K562 (cell line): ENCODE measurements around the gene NUDT9.

Experiments used
- ERF ChIP-seq: fragments of 450-650 bp; formaldehyde crosslinking; IDR thresholded peaks from 2 replicates; pipeline ENCODE4 v1.4.0; 2020; ENCODE audit warnings: mild to moderate bottlenecking, mixed read lengths
- EZH2 ChIP-seq: IDR thresholded peaks from 2 replicates; pipeline ENCODE4 v1.6.1; 2012; ENCODE audit warnings: low read depth, mild to moderate bottlenecking, inconsistent platforms, low read length, borderline replicate concordance
- JUND ChIP-seq, 2 experiments: IDR thresholded peaks; 2 replicates in 1 of 2; 3 replicates in 1 of 2; pipeline ENCODE4 v1.6.1; 2011; ENCODE audit warnings: borderline replicate concordance in 2 of 2, low read depth in 2 of 2, low read length in 2 of 2, improper control_type of control experiment in 1 of 2, missing biosample characterization in 1 of 2, missing genetic modification characterization in 1 of 2, missing genetic modification reagents in 1 of 2
- NCOA2 ChIP-seq, 2 experiments: fragments of 450-650 bp; IDR thresholded peaks; 2 replicates each; pipeline ENCODE4 v1.6.1; 2018; ENCODE audit warnings: mild to moderate bottlenecking in 2 of 2, moderate library complexity in 1 of 2; ENCODE audit not compliant: partially characterized antibody in 2 of 2
- ZBTB7A ChIP-seq: IDR thresholded peaks from 2 replicates; pipeline ENCODE4 v1.6.1; 2011; ENCODE audit warnings: low read depth, mild to moderate bottlenecking, low read length, moderate library complexity, borderline replicate concordance; ENCODE audit not compliant: control insufficient read depth
- ZNF24 ChIP-seq: fragments of 450-650 bp; IDR thresholded peaks from 2 replicates; pipeline ENCODE4 v1.6.1; 2016
- ZNF75A ChIP-seq: fragments of 450-650 bp; formaldehyde crosslinking; IDR thresholded peaks from 2 replicates; pipeline ENCODE4 v1.4.0; 2020; ENCODE audit warnings: mild to moderate bottlenecking
- TF ChIP-seq, protein P1 (sequence below): IDR thresholded peaks from 2 replicates; pipeline ENCODE4 v1.6.1; 2011; ENCODE audit warnings: borderline replicate concordance, low read depth, mild to moderate bottlenecking, moderate library complexity, low read length; ENCODE audit not compliant: insufficient read depth, poor library complexity, severe bottlenecking
- TF ChIP-seq, protein P2 (sequence below): sonication (generic); formaldehyde crosslinking; IDR thresholded peaks from 2 replicates; pipeline ENCODE4 v1.8.0; 2022; ENCODE audit warnings: mild to moderate bottlenecking, missing genetic modification reagents
- TF ChIP-seq, protein P3 (sequence below), 3 experiments: IDR thresholded peaks in 2 of 3; conservative IDR thresholded peaks in 1 of 3; 2 replicates each; pipeline ENCODE4 v1.5.1; 2011 to 2012; ENCODE audit warnings: low read length in 3 of 3, mild to moderate bottlenecking in 3 of 3, control low read depth in 2 of 3, improper control_type of control experiment in 1 of 3, inconsistent platforms in 1 of 3, low read depth in 1 of 3, mixed read lengths in 1 of 3, moderate library complexity in 1 of 3; ENCODE audit not compliant: insufficient read depth in 2 of 3
- TF ChIP-seq, protein P4 (sequence below): sonication (generic); formaldehyde crosslinking; IDR thresholded peaks from 2 replicates; pipeline ENCODE4 v1.8.1; 2023; ENCODE audit warnings: mild to moderate bottlenecking, missing genetic modification reagents

DNA sequence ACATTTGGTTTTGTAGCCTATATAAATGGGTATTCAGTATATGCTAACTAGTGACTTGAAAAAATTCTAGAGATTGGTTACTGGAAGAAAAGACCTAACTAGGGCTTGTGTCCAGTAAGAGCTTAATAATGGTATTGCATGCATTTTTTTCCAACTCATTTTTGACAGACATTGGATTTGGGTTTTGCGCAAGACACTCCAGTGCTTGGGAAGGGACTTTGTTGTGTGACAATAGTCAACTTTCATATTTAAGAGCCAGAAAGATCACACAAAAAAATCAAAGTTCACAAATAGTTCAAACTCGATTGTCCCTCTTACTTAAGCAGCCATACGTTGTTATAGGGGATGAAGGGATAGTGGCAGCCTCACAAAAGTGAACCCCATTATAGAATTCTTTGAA is 30.2 kb upstream of the NUDT9 start:
- TF ChIP-seq NCOA2 (IDR thresholded peaks at IDR 0.05; ENCODE audit: partially characterized antibody in 2 of 2) (no peak), ZNF24 (no peak), EZH2 (no peak), ZNF75A (no peak), ERF (CRISPR knock-in tag) (no peak), ZBTB7A (no peak), JUND (IDR thresholded peaks at IDR 0.05; ENCODE audit: borderline replicate concordance, low read depth, low read length) (no peak), JUND (tag; IDR thresholded peaks at IDR 0.05; ENCODE audit: borderline replicate concordance, low read depth, low read length) (no peak)
- TF ChIP-seq, protein P1, sequence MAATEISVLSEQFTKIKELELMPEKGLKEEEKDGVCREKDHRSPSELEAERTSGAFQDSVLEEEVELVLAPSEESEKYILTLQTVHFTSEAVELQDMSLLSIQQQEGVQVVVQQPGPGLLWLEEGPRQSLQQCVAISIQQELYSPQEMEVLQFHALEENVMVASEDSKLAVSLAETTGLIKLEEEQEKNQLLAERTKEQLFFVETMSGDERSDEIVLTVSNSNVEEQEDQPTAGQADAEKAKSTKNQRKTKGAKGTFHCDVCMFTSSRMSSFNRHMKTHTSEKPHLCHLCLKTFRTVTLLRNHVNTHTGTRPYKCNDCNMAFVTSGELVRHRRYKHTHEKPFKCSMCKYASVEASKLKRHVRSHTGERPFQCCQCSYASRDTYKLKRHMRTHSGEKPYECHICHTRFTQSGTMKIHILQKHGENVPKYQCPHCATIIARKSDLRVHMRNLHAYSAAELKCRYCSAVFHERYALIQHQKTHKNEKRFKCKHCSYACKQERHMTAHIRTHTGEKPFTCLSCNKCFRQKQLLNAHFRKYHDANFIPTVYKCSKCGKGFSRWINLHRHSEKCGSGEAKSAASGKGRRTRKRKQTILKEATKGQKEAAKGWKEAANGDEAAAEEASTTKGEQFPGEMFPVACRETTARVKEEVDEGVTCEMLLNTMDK: no peak
- TF ChIP-seq, protein P2, sequence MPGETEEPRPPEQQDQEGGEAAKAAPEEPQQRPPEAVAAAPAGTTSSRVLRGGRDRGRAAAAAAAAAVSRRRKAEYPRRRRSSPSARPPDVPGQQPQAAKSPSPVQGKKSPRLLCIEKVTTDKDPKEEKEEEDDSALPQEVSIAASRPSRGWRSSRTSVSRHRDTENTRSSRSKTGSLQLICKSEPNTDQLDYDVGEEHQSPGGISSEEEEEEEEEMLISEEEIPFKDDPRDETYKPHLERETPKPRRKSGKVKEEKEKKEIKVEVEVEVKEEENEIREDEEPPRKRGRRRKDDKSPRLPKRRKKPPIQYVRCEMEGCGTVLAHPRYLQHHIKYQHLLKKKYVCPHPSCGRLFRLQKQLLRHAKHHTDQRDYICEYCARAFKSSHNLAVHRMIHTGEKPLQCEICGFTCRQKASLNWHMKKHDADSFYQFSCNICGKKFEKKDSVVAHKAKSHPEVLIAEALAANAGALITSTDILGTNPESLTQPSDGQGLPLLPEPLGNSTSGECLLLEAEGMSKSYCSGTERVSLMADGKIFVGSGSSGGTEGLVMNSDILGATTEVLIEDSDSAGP (CRISPR knock-in tag): no peak
- TF ChIP-seq, protein P3, sequence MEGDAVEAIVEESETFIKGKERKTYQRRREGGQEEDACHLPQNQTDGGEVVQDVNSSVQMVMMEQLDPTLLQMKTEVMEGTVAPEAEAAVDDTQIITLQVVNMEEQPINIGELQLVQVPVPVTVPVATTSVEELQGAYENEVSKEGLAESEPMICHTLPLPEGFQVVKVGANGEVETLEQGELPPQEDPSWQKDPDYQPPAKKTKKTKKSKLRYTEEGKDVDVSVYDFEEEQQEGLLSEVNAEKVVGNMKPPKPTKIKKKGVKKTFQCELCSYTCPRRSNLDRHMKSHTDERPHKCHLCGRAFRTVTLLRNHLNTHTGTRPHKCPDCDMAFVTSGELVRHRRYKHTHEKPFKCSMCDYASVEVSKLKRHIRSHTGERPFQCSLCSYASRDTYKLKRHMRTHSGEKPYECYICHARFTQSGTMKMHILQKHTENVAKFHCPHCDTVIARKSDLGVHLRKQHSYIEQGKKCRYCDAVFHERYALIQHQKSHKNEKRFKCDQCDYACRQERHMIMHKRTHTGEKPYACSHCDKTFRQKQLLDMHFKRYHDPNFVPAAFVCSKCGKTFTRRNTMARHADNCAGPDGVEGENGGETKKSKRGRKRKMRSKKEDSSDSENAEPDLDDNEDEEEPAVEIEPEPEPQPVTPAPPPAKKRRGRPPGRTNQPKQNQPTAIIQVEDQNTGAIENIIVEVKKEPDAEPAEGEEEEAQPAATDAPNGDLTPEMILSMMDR (IDR thresholded peaks at IDR 0.05 in 2 of 3, conservative IDR thresholded peaks at IDR 0.05 in 1 of 3; ENCODE audit: insufficient read depth in 2 of 3, low read depth in 1 of 3, low read length in 3 of 3): no peak
- TF ChIP-seq, protein P4, sequence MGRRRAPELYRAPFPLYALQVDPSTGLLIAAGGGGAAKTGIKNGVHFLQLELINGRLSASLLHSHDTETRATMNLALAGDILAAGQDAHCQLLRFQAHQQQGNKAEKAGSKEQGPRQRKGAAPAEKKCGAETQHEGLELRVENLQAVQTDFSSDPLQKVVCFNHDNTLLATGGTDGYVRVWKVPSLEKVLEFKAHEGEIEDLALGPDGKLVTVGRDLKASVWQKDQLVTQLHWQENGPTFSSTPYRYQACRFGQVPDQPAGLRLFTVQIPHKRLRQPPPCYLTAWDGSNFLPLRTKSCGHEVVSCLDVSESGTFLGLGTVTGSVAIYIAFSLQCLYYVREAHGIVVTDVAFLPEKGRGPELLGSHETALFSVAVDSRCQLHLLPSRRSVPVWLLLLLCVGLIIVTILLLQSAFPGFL (CRISPR knock-in tag): no peak
